H9 (cell line): ENCODE measurements around the gene PRR7. TPM values are rescaled to one million over a fixed set of nuclear protein-coding genes. Genes with fewer than 3 reads are reported as not detected.

ENCODE experiments used
- DNase-seq: peaks from one replicate; pipeline ENCODE4 v3.0.0-alpha.2; 2017
- H2AFZ ChIP-seq: one replicate; pipeline ENCODE4 v1.6.1; 2013; ENCODE audit warnings: mild to moderate bottlenecking, low read length, control low read depth, moderate library complexity
- H2AK5ac ChIP-seq: 2 replicates; pipeline ENCODE4 v1.6.1; 2013; ENCODE audit warnings: low read length, control low read depth, mixed read lengths; ENCODE audit not compliant: insufficient read length
- H2BK120ac ChIP-seq: one replicate; pipeline ENCODE4 v1.6.1; 2013; ENCODE audit warnings: low read depth, mild to moderate bottlenecking, low read length, control low read depth, inconsistent platforms; ENCODE audit not compliant: poor library complexity, severe bottlenecking
- H2BK12ac ChIP-seq: 2 replicates; pipeline ENCODE4 v1.6.1; 2013; ENCODE audit warnings: low read length, control low read depth, mixed read lengths, low read depth; ENCODE audit not compliant: insufficient read length
- H2BK15ac ChIP-seq: 2 replicates; pipeline ENCODE4 v1.6.1; 2013; ENCODE audit warnings: low read depth, low read length, control low read depth
- H2BK20ac ChIP-seq: one replicate; pipeline ENCODE4 v1.6.1; 2013; ENCODE audit warnings: low read depth, mild to moderate bottlenecking, low read length, control low read depth, inconsistent platforms; ENCODE audit not compliant: poor library complexity, severe bottlenecking
- H2BK5ac ChIP-seq: 2 replicates; pipeline ENCODE4 v1.6.1; 2013; ENCODE audit warnings: low read length, control low read depth, mixed read lengths; ENCODE audit not compliant: insufficient read length
- H3K14ac ChIP-seq: 2 replicates; pipeline ENCODE4 v1.6.1; 2013; ENCODE audit warnings: low read length, control low read depth; ENCODE audit not compliant: insufficient read depth
- H3K18ac ChIP-seq: 2 replicates; pipeline ENCODE4 v1.6.1; 2013; ENCODE audit warnings: low read depth, mild to moderate bottlenecking, mixed read lengths, low read length, control low read depth; ENCODE audit not compliant: insufficient read length
- H3K23ac ChIP-seq: 2 replicates; pipeline ENCODE4 v1.6.1; 2013; ENCODE audit warnings: low read length, control low read depth, mixed read lengths, low read depth; ENCODE audit not compliant: insufficient read length
- H3K23me2 ChIP-seq: 2 replicates; pipeline ENCODE4 v1.6.1; 2013; ENCODE audit warnings: low read depth, mild to moderate bottlenecking, mixed read lengths, low read length, control low read depth; ENCODE audit not compliant: insufficient read length, poor library complexity, severe bottlenecking
- H3K27ac ChIP-seq: 2 replicates; pipeline ENCODE4 v1.5.1; 2013; ENCODE audit warnings: low read length, control low read depth, mixed read lengths, low read depth; ENCODE audit not compliant: insufficient read length
- H3K27me3 ChIP-seq: 2 replicates; pipeline ENCODE4 v1.6.1; 2013; ENCODE audit warnings: low read length, control low read depth, inconsistent platforms; ENCODE audit not compliant: insufficient read depth
- H3K4ac ChIP-seq: 2 replicates; pipeline ENCODE4 v1.6.1; 2013; ENCODE audit warnings: low read depth, mild to moderate bottlenecking, control low read depth, inconsistent platforms, low read length, moderate library complexity
- H3K4me1 ChIP-seq: 2 replicates; pipeline ENCODE4 v1.6.1; 2013; ENCODE audit warnings: low read length, control low read depth, inconsistent platforms; ENCODE audit not compliant: insufficient read depth
- H3K4me2 ChIP-seq: 2 replicates; pipeline ENCODE4 v1.6.1; 2013; ENCODE audit warnings: low read length, control low read depth, mixed read lengths; ENCODE audit not compliant: insufficient read length, insufficient read depth
- H3K56ac ChIP-seq: 2 replicates; pipeline ENCODE4 v1.6.1; 2013; ENCODE audit warnings: low read depth, mild to moderate bottlenecking, mixed read lengths, low read length, control low read depth; ENCODE audit not compliant: insufficient read length
- H3K79me1 ChIP-seq: 2 replicates; pipeline ENCODE4 v1.6.1; 2013; ENCODE audit warnings: low read depth, mild to moderate bottlenecking, moderate library complexity, low read length, control low read depth, inconsistent platforms; ENCODE audit not compliant: insufficient read depth, poor library complexity, severe bottlenecking
- H3K79me2 ChIP-seq: 2 replicates; pipeline ENCODE4 v1.6.1; 2013; ENCODE audit warnings: low read length, control low read depth, inconsistent platforms; ENCODE audit not compliant: insufficient read depth
- H3K9ac ChIP-seq: 2 replicates; pipeline ENCODE4 v1.6.1; 2013; ENCODE audit warnings: low read length, control low read depth, mixed read lengths; ENCODE audit not compliant: insufficient read length; ENCODE audit errors: extremely low read depth
- H3K9me3 ChIP-seq: one replicate; pipeline ENCODE4 v1.6.1; 2013; ENCODE audit warnings: low read depth, low read length, inconsistent platforms; ENCODE audit not compliant: control insufficient read depth
- H3T11ph ChIP-seq: one replicate; pipeline ENCODE4 v1.6.1; 2013; ENCODE audit warnings: mild to moderate bottlenecking, low read length, control low read depth, inconsistent platforms
- H4K20me1 ChIP-seq: one replicate; pipeline ENCODE4 v1.6.1; 2013; ENCODE audit not compliant: control insufficient read depth, insufficient read length, insufficient read depth
- H4K5ac ChIP-seq: 2 replicates; pipeline ENCODE4 v1.6.1; 2013; ENCODE audit warnings: low read depth, mild to moderate bottlenecking, mixed read lengths, low read length, control low read depth; ENCODE audit not compliant: insufficient read length
- H4K8ac ChIP-seq: replicated peaks from 2 replicates; pipeline ENCODE4 v1.6.1; 2013; ENCODE audit warnings: low read length, control low read depth, mixed read lengths, low read depth; ENCODE audit not compliant: insufficient read length
- H4K91ac ChIP-seq: 2 replicates; pipeline ENCODE4 v1.6.1; 2013; ENCODE audit warnings: low read depth, mild to moderate bottlenecking, moderate library complexity, mixed read lengths, low read length, control low read depth; ENCODE audit not compliant: insufficient read length
- H3K27ac Mint-ChIP-seq, 3 experiments: 2 replicates in 2 of 3; 3 replicates in 1 of 3; pipeline ENCODE4 v1.8.0; 2020 to 2021; ENCODE audit warnings: mixed read lengths in 3 of 3, mild to moderate bottlenecking in 1 of 3, moderate library complexity in 1 of 3
- H3K27me3 Mint-ChIP-seq: 2 replicates; pipeline ENCODE4 v1.8.0; 2021; ENCODE audit warnings: low read depth, mild to moderate bottlenecking, moderate library complexity, mixed read lengths
- H3K36me3 Mint-ChIP-seq, 3 experiments: 2 replicates in 2 of 3; 3 replicates in 1 of 3; pipeline ENCODE4 v1.8.0; 2020 to 2021; ENCODE audit warnings: low read depth in 3 of 3, mixed read lengths in 3 of 3; ENCODE audit not compliant: insufficient read depth in 1 of 3
- H3K4me1 Mint-ChIP-seq, 2 experiments: 2 replicates each; pipeline ENCODE4 v1.8.0; 2020; ENCODE audit warnings: mixed read lengths in 2 of 2
- H3K4me3 Mint-ChIP-seq, 2 experiments: 2 replicates in 1 of 2; 3 replicates in 1 of 2; pipeline ENCODE4 v1.8.0; 2020 to 2021; ENCODE audit warnings: mild to moderate bottlenecking in 2 of 2, mixed read lengths in 2 of 2, moderate library complexity in 1 of 2
- H3K9me3 Mint-ChIP-seq, 2 experiments: 2 replicates in 1 of 2; 3 replicates in 1 of 2; pipeline ENCODE4 v1.8.0; 2020; ENCODE audit warnings: mild to moderate bottlenecking in 2 of 2, mixed read lengths in 2 of 2, moderate library complexity in 1 of 2
- CTCF ChIP-seq: fragments of 200-600 bp; sonication (generic); conservative IDR thresholded peaks from 3 replicates; pipeline ENCODE4 v1.8.0; 2021; ENCODE audit warnings: antibody characterized with exemption, mild to moderate bottlenecking
- WGBS: extraction: QIAGEN DNeasy Blood & Tissue Kit; methylation state at CpG from one replicate; pipeline ENCODE4 v1.1.7; 2013; ENCODE audit warnings: missing lambda C conversion rate, low lambda C conversion rate, mixed read lengths; ENCODE audit not compliant: insufficient read length; ENCODE audit errors: extremely low coverage; 5-methylcytosine and 5-hydroxymethylcytosine counted together
- total RNA-seq: library from RNA; stranded (reverse); gene quantifications from 2 replicates; pipeline ENCODE4 v1.2.1, GENCODE V29; 2021

The PRR7 gene
- total RNA-seq, 1 experiment from 2014 or later = 9.6 TPM

- H4K5ac ChIP-seq = no peak overlapping the region
- no peak overlapping the region for H3K18ac ChIP-seq
- H3K56ac ChIP-seq = no peak overlapping the region
- H2BK15ac ChIP-seq = no peak overlapping the region
- H4K91ac ChIP-seq = no peak overlapping the region
- H3K4me3 Mint-ChIP-seq = peak overlapping the region; percentile 59 to 79
- H3K23me2 ChIP-seq = peaks cover 7% of the 10 kb centered on the region
- no CpG with 5 or more reads among the region's 10 CpGs for WGBS
- H2BK120ac ChIP-seq = no peak overlapping the region
- no peak overlapping the region for H3K4me2 ChIP-seq
- H3K4me1 Mint-ChIP-seq = peaks cover 43 to 46% of the 10 kb centered on the region in 2 experiments
- no peaks in the 10 kb centered on the region for H3K9me3 ChIP-seq
- no peaks in the 10 kb centered on the region for H3K79me2 ChIP-seq
- H3K9me3 Mint-ChIP-seq = no peaks in the 10 kb centered on the region
- H3K27ac Mint-ChIP-seq = peak overlapping the region in 1 of 3 experiments; percentile 36; a peak in 1 of 7 replicates
- no peak overlapping the region for H2BK5ac ChIP-seq
- TF ChIP-seq CTCF = no peak
- H4K20me1 ChIP-seq = no peaks in the 10 kb centered on the region
- H3K79me1 ChIP-seq = no peaks in the 10 kb centered on the region
- H2AFZ ChIP-seq = no peak overlapping the region
- no peak overlapping the region for H2BK20ac ChIP-seq
- H4K8ac ChIP-seq = no peak overlapping the region
- no peak for DNase-seq
- H3K23ac ChIP-seq = no peak overlapping the region
- peaks cover 3 to 14% (median 8%) of the 10 kb centered on the region in 3 experiments for H3K36me3 Mint-ChIP-seq
- no peak overlapping the region for H3K27ac ChIP-seq
- H3K4ac ChIP-seq = no peak overlapping the region
- no peak overlapping the region for H2AK5ac ChIP-seq
- H3K9ac ChIP-seq = no peak overlapping the region
- no peak overlapping the region for H2BK12ac ChIP-seq
- no peaks in the 10 kb centered on the region; the same call in 1 of the 2 replicates for H3K27me3 ChIP-seq
- H3K4me1 ChIP-seq = no peaks in the 10 kb centered on the region; the same call in 1 of the 2 replicates
- no peak overlapping the region for H3K14ac ChIP-seq
- H3T11ph ChIP-seq = no peak overlapping the region
- peaks cover 25% of the 10 kb centered on the region for H3K27me3 Mint-ChIP-seq
These were observed 1.3 kb upstream of the PRR7 start for GRCh38 chr5:177445052-177445916.
